ENCODE data around the gene RHBDL1.

The RHBDL1 gene

GRCh38 chr16:637081-638018, 38.1 kb upstream of the RHBDL1 start:
- no peak for DNase-seq (ENCODE audit: low spot score)

GRCh38 chr16:638034-638543, 37.4 kb upstream of the RHBDL1 start:
- no peak for DNase-seq (ENCODE audit: low spot score)

GRCh38 chr16:638836-639235, 36.6 kb upstream of the RHBDL1 start:
- no peak for DNase-seq (ENCODE audit: low spot score)

- DNase-seq (ENCODE audit: low spot score): no peak
Measured at GRCh38 chr16:640614-641013, 34.9 kb upstream of the RHBDL1 start.

- peak; percentile 37 for DNase-seq (ENCODE audit: low spot score)
Measured at GRCh38 chr16:641326-642188, 33.9 kb upstream of the RHBDL1 start, which contains the start of gene MCRIP2. TSS of gene MCRIP2 (plus strand) at chr16:641828. CDS start at chr16:641992, 164 bp downstream.

GRCh38 chr16:642189-643049, 33.1 kb upstream of the RHBDL1 start:
- DNase-seq (ENCODE audit: low spot score): no peak

- no peak for DNase-seq (ENCODE audit: low spot score)
Measured at GRCh38 chr16:643050-643368, 32.5 kb upstream of the RHBDL1 start.

GRCh38 chr16:644556-644955, 30.9 kb upstream of the RHBDL1 start:
- no peak for DNase-seq (ENCODE audit: low spot score)

GRCh38 chr16:645852-646678, 29.4 kb upstream of the RHBDL1 start:
- no peak for DNase-seq (ENCODE audit: low spot score)

- DNase-seq (ENCODE audit: low spot score): no peak
Measured at GRCh38 chr16:646679-647172, 28.7 kb upstream of the RHBDL1 start.

GRCh38 chr16:647173-647902, 28.1 kb upstream of the RHBDL1 start:
- DNase-seq (ENCODE audit: low spot score): no peak

GRCh38 chr16:648071-648780, 27.2 kb upstream of the RHBDL1 start:
- DNase-seq (ENCODE audit: low spot score): no peak

- peak; percentile 91 for DNase-seq (ENCODE audit: low spot score)
Measured at GRCh38 chr16:648781-649589, 26.5 kb upstream of the RHBDL1 start, which contains the start of gene WDR90. TSS of gene WDR90 (plus strand) at chr16:649365. CDS start at chr16:649417, 52 bp downstream.

- DNase-seq (ENCODE audit: low spot score): no peak
Measured at GRCh38 chr16:649631-650030, 25.8 kb upstream of the RHBDL1 start.

GRCh38 chr16:651844-652243, 23.6 kb upstream of the RHBDL1 start:
- DNase-seq (ENCODE audit: low spot score): no peak

GRCh38 chr16:652454-653305, 22.8 kb upstream of the RHBDL1 start:
- DNase-seq (ENCODE audit: low spot score): no peak

GRCh38 chr16:654034-654433, 21.4 kb upstream of the RHBDL1 start:
- no peak for DNase-seq (ENCODE audit: low spot score)

Measured in kidney capillary endothelial cell (primary cell).